Uterus (tissue), 4 donors: Measurements from ENCODE around the gene NDUFS3. TPM values are rescaled to one million over a fixed set of nuclear protein-coding genes. Genes with fewer than 3 reads are reported as not detected.

Source experiments
- DNase-seq, 2 donors: peaks; one replicate each; pipeline ENCODE4 v3.0.0-alpha.2; 2019 to 2020
- H3K27ac ChIP-seq, 2 donors: fragments of 200-600 bp; sonication (generic); 1 replicate in 1 of 2; 2 replicates in 1 of 2; pipeline ENCODE4 v1.5.1; 2016 to 2018
- H3K27me3 ChIP-seq, 2 donors: fragments of 200-600 bp; sonication (generic); one replicate each; pipeline ENCODE4 v1.5.1; 2018 to 2019; ENCODE audit warnings: control low read depth in 1 of 2
- H3K36me3 ChIP-seq, 2 donors: fragments of 200-600 bp; sonication (generic); one replicate each; pipeline ENCODE4 v1.5.1; 2019; ENCODE audit warnings: control low read depth in 1 of 2
- H3K4me1 ChIP-seq, 2 donors: fragments of 200-600 bp; sonication (generic); one replicate each; pipeline ENCODE4 v1.5.1; 2018 to 2019; ENCODE audit warnings: control low read depth in 1 of 2
- H3K4me3 ChIP-seq, 2 donors: fragments of 200-600 bp; sonication (generic); 1 replicate in 1 of 2; 2 replicates in 1 of 2; pipeline ENCODE4 v1.5.1; 2018 to 2019; ENCODE audit warnings: mild to moderate bottlenecking in 1 of 2
- H3K9me3 ChIP-seq, 2 donors: fragments of 200-600 bp; sonication (generic); one replicate each; pipeline ENCODE4 v1.5.1; 2019; ENCODE audit warnings: control low read depth in 1 of 2
- POLR2A ChIP-seq, 2 donors: fragments of 450-650 bp; IDR thresholded peaks; one replicate each; pipeline ENCODE4 v1.6.1; 2016; ENCODE audit warnings: antibody characterized with exemption in 2 of 2, mild to moderate bottlenecking in 1 of 2, moderate library complexity in 1 of 2
- intact Hi-C: fragments of 100-400 bp; cut with DNase I; formaldehyde crosslinking; loops from one replicate; pipeline ENCODE4 v1.15.1; 2023; ENCODE audit warnings: low total_unique reads
- total RNA-seq, 4 donors: library from RNA; depleted of rRNA in 3 of 4; stranded (reverse); fragments of >200 nt in 3 of 4; gene quantifications; one replicate each; pipeline versions ENCODE4 v1.1.0 to v1.2.4, GENCODE V29; 2014 to 2023
- TF ChIP-seq, protein P1 (sequence below), 4 experiments: fragments of 200-600 bp in 2 of 4; fragments of 450-650 bp in 2 of 4; sonication (generic) in 2 of 4; IDR thresholded peaks; one replicate each; pipeline ENCODE4 v1.5.1; 2016 to 2019; ENCODE audit warnings: antibody characterized with exemption in 4 of 4, mild to moderate bottlenecking in 2 of 4, moderate library complexity in 1 of 4
- donor health status: DM: yes; HTN: yes; CAD: no.

Gene NDUFS3
- total RNA-seq, 4 donors from 2014 or later: 59.2 to 67.6 (median 62.5) TPM

DNA sequence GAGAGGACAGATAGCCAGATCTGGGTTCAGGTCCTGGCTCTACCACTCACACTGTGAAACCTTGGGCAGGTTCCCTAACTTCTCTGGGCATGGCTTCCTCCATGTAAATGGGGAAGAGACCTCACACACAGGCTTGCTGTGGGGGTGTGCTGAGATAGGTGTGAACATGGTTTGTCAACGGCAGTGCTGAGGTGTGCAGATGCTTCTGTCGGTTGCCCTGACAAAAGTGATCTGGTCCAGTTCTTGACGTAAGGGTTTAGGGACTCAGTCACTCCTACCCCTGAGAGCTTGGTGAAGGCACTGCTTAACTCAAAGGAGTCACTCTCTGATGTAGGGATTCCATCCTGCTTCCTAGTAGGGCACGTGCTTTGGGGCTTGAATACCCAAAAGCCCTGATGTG is 13.4 kb downstream of the NDUFS3 start:
- intact Hi-C loops: no loop called here
- H3K4me3 ChIP-seq: no peak overlapping the region
- peaks cover 0 to 12% of the 10 kb centered on the region in 2 donors for H3K4me1 ChIP-seq
- no peak overlapping the region for H3K27ac ChIP-seq
- H3K27me3 ChIP-seq: no peaks in the 10 kb centered on the region
- no peaks in the 10 kb centered on the region for H3K9me3 ChIP-seq
- TF ChIP-seq, protein P1, sequence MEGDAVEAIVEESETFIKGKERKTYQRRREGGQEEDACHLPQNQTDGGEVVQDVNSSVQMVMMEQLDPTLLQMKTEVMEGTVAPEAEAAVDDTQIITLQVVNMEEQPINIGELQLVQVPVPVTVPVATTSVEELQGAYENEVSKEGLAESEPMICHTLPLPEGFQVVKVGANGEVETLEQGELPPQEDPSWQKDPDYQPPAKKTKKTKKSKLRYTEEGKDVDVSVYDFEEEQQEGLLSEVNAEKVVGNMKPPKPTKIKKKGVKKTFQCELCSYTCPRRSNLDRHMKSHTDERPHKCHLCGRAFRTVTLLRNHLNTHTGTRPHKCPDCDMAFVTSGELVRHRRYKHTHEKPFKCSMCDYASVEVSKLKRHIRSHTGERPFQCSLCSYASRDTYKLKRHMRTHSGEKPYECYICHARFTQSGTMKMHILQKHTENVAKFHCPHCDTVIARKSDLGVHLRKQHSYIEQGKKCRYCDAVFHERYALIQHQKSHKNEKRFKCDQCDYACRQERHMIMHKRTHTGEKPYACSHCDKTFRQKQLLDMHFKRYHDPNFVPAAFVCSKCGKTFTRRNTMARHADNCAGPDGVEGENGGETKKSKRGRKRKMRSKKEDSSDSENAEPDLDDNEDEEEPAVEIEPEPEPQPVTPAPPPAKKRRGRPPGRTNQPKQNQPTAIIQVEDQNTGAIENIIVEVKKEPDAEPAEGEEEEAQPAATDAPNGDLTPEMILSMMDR (IDR thresholded peaks at IDR 0.05): no peak
- no peak for TF ChIP-seq POLR2A (IDR thresholded peaks at IDR 0.05)
- no peak for DNase-seq
- H3K36me3 ChIP-seq: no peaks in the 10 kb centered on the region

DNA sequence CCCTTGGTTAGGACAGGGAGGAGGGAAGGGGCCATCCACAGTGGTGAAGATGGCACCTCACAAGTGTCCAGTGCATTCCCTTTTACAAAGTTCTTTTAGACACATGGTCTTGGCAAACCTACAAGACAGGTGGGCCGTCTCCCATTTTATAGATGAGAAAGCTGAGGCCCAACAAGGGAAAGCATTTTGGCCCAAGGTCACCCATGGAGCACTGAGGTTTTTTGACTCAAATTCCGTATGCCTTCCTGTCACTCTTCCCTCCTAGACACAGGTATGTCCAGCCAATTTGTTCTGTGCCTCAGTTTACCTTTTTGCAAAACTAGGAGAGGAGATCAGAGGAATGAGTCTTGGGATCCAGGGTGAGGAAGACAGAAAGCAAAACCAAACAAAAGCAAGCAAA is 14.1 kb downstream of the NDUFS3 start:
- H3K36me3 ChIP-seq: no peaks in the 10 kb centered on the region
- intact Hi-C loops: no loop called here
- H3K27me3 ChIP-seq: no peaks in the 10 kb centered on the region
- no peak overlapping the region for H3K4me3 ChIP-seq
- no peaks in the 10 kb centered on the region for H3K9me3 ChIP-seq
- peaks cover 0 to 12% of the 10 kb centered on the region in 2 donors for H3K4me1 ChIP-seq
- H3K27ac ChIP-seq: no peak overlapping the region
- DNase-seq: no peak
- TF ChIP-seq, protein P1 (IDR thresholded peaks at IDR 0.05): no peak
- TF ChIP-seq POLR2A (IDR thresholded peaks at IDR 0.05): no peak

DNA sequence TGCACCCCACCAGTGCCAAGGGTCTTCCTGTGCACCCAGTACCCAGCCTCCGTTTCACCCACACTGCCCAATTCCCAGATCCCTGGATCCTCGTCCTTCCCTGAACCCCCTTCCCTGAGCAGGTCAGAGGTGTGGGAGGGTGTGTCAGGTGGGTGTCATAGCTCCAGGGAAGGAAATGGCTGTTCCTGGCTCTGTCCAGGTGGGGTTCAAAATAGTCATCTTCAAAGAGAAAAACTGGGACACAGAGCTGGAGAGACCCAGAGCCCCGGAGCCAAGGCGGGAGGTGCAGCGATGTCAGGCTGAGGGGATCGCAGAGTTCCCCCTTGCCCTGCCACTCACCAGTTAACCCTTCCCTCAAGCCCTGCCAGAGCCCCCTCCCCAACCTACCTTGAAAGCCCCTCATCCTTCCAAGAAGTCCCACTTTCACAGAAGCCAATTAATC is 14.6 kb downstream of the NDUFS3 start:
- H3K27me3 ChIP-seq: no peaks in the 10 kb centered on the region
- no peaks in the 10 kb centered on the region for H3K36me3 ChIP-seq
- no peak overlapping the region for H3K4me3 ChIP-seq
- peaks cover 0 to 12% of the 10 kb centered on the region in 2 donors for H3K4me1 ChIP-seq
- intact Hi-C loops: no loop called here
- no peaks in the 10 kb centered on the region for H3K9me3 ChIP-seq
- H3K27ac ChIP-seq: no peak overlapping the region
- no peak for DNase-seq
- TF ChIP-seq, protein P1 (IDR thresholded peaks at IDR 0.05): no peak
- no peak for TF ChIP-seq POLR2A (IDR thresholded peaks at IDR 0.05)

DNA sequence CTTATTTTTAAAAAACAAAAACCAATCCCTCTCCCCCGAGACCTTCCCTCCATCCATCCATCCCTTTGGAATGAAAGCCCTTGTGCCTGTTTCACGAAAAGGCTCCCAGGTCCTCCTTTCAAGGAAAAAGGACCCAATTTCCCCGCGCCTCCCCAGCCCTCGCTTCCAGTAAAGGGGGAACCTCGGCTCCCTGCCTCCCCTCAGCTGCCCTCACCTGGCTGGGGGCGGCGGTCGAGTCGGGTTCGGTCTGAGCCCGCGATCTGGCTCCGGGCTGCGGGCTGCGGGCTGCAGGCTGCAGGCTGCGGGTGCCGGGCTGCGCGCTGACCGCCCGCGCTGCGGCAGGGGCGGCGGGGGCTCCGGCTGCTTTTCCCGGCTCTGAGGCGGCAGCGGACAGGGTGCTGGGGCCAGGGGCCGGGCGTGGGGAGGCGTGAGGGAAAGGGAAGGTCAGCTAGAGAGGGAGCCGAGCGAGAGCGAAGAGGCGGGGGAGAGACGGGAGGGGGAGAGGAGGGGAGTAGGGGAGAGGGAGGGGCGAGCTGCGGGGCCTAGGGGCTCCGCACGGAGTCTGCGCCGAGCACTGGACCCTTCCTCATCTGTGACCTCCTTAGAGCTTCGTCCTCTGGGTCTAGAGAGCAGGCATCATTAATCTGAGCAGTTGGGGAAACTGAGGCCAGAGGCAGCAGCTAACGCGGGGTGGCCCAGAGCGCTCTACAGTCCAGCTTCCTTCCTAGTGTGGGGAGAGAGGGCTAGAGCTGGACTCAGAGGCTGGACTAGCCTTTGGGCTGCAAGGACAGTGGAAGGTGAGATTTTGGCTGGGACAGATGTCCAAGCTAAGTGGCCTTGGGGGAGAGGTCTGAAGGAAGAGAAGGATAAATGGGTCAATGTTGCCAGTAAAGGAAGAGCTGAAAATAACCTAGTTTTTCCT is 15.3 kb downstream of the NDUFS3 start, which contains the start of gene C1QTNF4:
TSS of gene C1QTNF4 (minus strand) at position 478 of the 922 bp plus-strand sequence. CDS start 3,601 bp downstream, outside the sequence.
- no peaks in the 10 kb centered on the region for H3K27me3 ChIP-seq
- intact Hi-C loops: no loop called here
- no peak within 1 kb of the TSS for H3K27ac ChIP-seq
- TF ChIP-seq POLR2A (IDR thresholded peaks at IDR 0.05): no peak
- TF ChIP-seq, protein P1 (IDR thresholded peaks at IDR 0.05): no peak
- peak within 1 kb of the TSS in 1 of 2 donors; percentile 8 for H3K4me3 ChIP-seq
- no peak for DNase-seq
- H3K9me3 ChIP-seq: no peaks in the 10 kb centered on the region
- no peaks in the 10 kb centered on the region for H3K36me3 ChIP-seq
- H3K4me1 ChIP-seq: peaks cover 0 to 12% of the 10 kb centered on the region in 2 donors

DNA sequence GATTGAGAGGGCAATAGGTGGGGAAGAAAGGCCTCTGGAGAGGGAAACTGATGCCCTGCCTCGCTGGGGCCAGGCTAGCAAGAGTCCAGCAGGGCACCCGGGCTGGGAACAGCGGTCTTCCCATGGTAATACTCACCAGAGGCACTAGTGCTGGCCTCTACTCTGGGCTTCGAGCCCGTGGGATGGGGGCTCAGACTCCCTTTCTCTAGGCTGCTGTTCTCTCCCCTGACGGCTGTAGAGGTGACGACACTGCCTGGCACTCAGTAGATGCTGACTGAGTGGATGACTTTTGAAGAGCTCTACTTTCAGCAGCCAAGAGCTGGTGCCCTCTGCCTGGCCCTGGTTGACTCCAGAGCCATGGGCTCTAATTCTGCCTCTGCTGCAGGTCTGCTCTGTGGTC is 16.2 kb downstream of the NDUFS3 start:
- TF ChIP-seq, protein P1 (IDR thresholded peaks at IDR 0.05): no peak
- TF ChIP-seq POLR2A (IDR thresholded peaks at IDR 0.05): no peak
- Histone ChIP-seq H3K9me3 (no peaks in the 10 kb centered on the region), H3K4me3 (no peak overlapping the region), H3K4me1 (peaks cover 0 to 12% of the 10 kb centered on the region in 2 donors), H3K36me3 (no peaks in the 10 kb centered on the region), H3K27me3 (no peaks in the 10 kb centered on the region), H3K27ac (no peak overlapping the region)
- no peak for DNase-seq
- intact Hi-C loops: no loop called here
